ENCODE measurements around the gene LYSMD1.
"Not testable (repeated sequence)": the region's sequence is repeated elsewhere in the genome, so short reads cannot be mapped to it uniquely, and the experiment has no call there.

GRCh38 chr1:151188667-151189066 is 23.0 kb upstream of the LYSMD1 start:
- TF ChIP-seq CTCF (conservative IDR thresholded peaks at IDR 0.05 in 1 of 2, IDR thresholded peaks at IDR 0.05 in 1 of 2; ENCODE audit: low read depth in 1 of 2, low read length in 2 of 2); EZH2 (IDR thresholded peaks at IDR 0.05; ENCODE audit: low read length, missing control alignments): not testable (repeated sequence)

Measured in fibroblast of lung (primary cell).